ENCODE results near the gene SLC7A7. TPM values are rescaled to one million over a fixed set of nuclear protein-coding genes. Genes with fewer than 3 reads are reported as not detected.

The SLC7A7 gene
- total and polyA plus RNA-seq, 9 of the 15 experiments (the other 6 are each of a cell fraction or from before 2014, with no cell fraction given): 0.07 to 0.68 (median 0.41) TPM

- TF ChIP-seq ZNF592 (IDR thresholded peaks at IDR 0.05): 0 out of 2 replicates have a peak, but pooled peaks have one; percentile 46
- TF ChIP-seq EGR1 (conservative IDR thresholded peaks at IDR 0.05): peak; percentile 76
- peak in 1 of 2 experiments; percentile 55; a peak in 1 of 4 replicates for TF ChIP-seq RCOR1 (IDR thresholded peaks at IDR 0.05; ENCODE audit: borderline replicate concordance in 1 of 2, low read depth in 2 of 2, low read length in 2 of 2)
- TF ChIP-seq CBFA2T3 (IDR thresholded peaks at IDR 0.05): peak; percentile 67
- peak; percentile 50; the same call in 1 of the 2 replicates for TF ChIP-seq DPF2 (IDR thresholded peaks at IDR 0.05)
- TF ChIP-seq CHD2 (IDR thresholded peaks at IDR 0.05; ENCODE audit: low read depth, low read length): peak; percentile 35; the same call in 1 of the 2 replicates
- peak in 1 of 2 experiments; percentile 46; a peak in 1 of 4 replicates for TF ChIP-seq MNT (conservative IDR thresholded peaks at IDR 0.05)
- TF ChIP-seq ZNF507 (tag; conservative IDR thresholded peaks at IDR 0.05): no peak
These were observed 18.0 kb downstream of the SLC7A7 start (continued) for GRCh38 chr14:22797017-22797917.
